HepG2 (cell line): ENCODE measurements around the gene SNAP25. TPM values are rescaled to one million over a fixed set of nuclear protein-coding genes. Genes with fewer than 3 reads are reported as not detected.

ENCODE experiments used
- CEBPG ChIP-seq: IDR thresholded peaks from 2 replicates; pipeline ENCODE4 v1.6.1; 2016
- PRPF4 ChIP-seq: fragments of 200-400 bp; formaldehyde crosslinking; IDR thresholded peaks from 2 replicates; pipeline ENCODE4 v1.6.1; 2016; ENCODE audit warnings: low read length, low read depth; ENCODE audit not compliant: poor library complexity, severe bottlenecking
- SOX13 ChIP-seq, 3 experiments: fragments of 450-650 bp in 1 of 3; sonication (generic) in 1 of 3; formaldehyde crosslinking in 1 of 3; IDR thresholded peaks in 2 of 3; conservative IDR thresholded peaks in 1 of 3; 2 replicates each; pipeline versions ENCODE4 v1.5.0 to v1.6.1; 2016 to 2020; ENCODE audit warnings: antibody characterized with exemption in 1 of 3, mild to moderate bottlenecking in 1 of 3, missing compliant biosample characterization in 1 of 3, missing genetic modification reagents in 1 of 3, moderate library complexity in 1 of 3
- polyA plus RNA-seq, 8 experiments: library from polyadenylated mRNA; depleted of rRNA in 3 of 8; stranded (reverse) in 7 of 8; unstranded in 1 of 8; fragments of >200 nt; fragmentation: Illumina TruSeq in 4 of 8; extraction: Trizol in 4 of 8; gene quantifications; 2 replicates each; pipeline versions ENCODE4 v1.2.1 to v1.2.3, GENCODE V29; 2011 to 2016; ENCODE audit warnings: low read depth in 4 of 8, missing spikeins in 1 of 8, mixed read lengths in 1 of 8; ENCODE audit not compliant: insufficient read depth in 1 of 8
- total RNA-seq, 5 experiments: library from RNA; depleted of rRNA; stranded (reverse); fragments of >200 nt; fragmentation: Illumina TruSeq; extraction: Trizol; gene quantifications; 2 replicates each; pipeline ENCODE4 v1.2.3, GENCODE V29; 2016; ENCODE audit warnings: low read depth in 1 of 5
- TF ChIP-seq, protein P1 (sequence below): sonication (generic); formaldehyde crosslinking; IDR thresholded peaks from 2 replicates; pipeline ENCODE4 v1.5.0; 2020; ENCODE audit warnings: mild to moderate bottlenecking, missing genetic modification reagents
- TF ChIP-seq, protein P2 (sequence below): sonication (generic); formaldehyde crosslinking; IDR thresholded peaks from 2 replicates; pipeline ENCODE4 v1.9.0; 2021; ENCODE audit warnings: missing genetic modification reagents, mild to moderate bottlenecking, borderline replicate concordance
- TF ChIP-seq, protein P3 (sequence below): sonication (generic); formaldehyde crosslinking; conservative IDR thresholded peaks from 2 replicates; pipeline ENCODE4 v1.4.0; 2020; ENCODE audit warnings: mild to moderate bottlenecking, missing genetic modification reagents, moderate library complexity
- TF ChIP-seq, protein P4 (sequence below): sonication (generic); formaldehyde crosslinking; IDR thresholded peaks from 2 replicates; pipeline ENCODE4 v1.9.0; 2022; ENCODE audit warnings: missing genetic modification reagents, mild to moderate bottlenecking, borderline replicate concordance
- TF ChIP-seq, protein P5 (sequence below): sonication (generic); formaldehyde crosslinking; IDR thresholded peaks from 2 replicates; pipeline ENCODE4 v1.4.0; 2020; ENCODE audit warnings: low read depth, missing genetic modification reagents
- TF ChIP-seq, protein P6 (sequence below): sonication (generic); formaldehyde crosslinking; IDR thresholded peaks from 2 replicates; pipeline ENCODE4 v1.8.0; 2022; ENCODE audit warnings: missing genetic modification reagents, low read depth, mild to moderate bottlenecking, borderline replicate concordance

SNAP25 gene
- total and polyA plus RNA-seq, 2 of the 13 experiments (the other 11 are each of a cell fraction or from before 2014, with no cell fraction given): not detected

DNA sequence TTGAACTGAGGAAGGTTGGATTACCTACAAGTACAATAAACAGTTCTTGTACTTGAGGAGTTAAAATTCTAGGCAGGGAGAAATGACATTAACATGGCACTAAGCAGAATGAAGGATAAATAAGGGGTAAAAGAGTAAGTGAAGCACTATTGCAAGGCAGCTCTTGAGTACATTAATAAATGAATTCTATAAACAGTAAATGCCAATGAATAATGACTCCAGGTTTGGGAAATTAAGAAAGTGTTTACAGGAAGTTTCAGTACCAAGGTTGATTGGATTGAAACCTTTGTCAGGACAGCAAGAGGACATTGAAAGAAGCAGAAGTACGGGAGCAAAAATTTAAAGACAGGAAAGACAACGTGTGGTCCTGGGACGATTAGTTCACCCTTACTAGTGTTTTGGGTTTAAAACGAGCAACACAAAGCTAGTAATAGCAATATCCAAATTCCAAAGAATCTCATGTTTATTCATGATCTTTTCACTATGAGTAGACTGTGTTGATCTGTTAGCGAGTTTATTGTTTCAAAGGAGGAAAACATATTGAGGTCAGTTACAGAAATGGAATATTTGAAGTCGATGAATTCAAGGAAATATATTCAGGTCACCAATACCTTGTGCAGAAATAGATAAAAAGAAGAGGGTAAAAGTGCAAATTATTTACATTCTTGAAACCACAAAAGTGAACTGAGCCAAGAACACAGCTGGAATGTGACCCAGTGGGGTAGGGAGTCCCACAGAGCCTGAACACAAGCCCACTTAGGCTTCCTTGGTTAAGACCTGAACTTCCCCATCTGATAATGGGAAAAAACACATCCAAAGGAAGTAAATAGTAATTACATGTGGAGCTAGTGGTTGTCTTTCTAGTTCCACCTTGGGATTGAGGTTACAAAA, 134.5 kb downstream of the SNAP25 start (continued):
- TF ChIP-seq, protein P1, sequence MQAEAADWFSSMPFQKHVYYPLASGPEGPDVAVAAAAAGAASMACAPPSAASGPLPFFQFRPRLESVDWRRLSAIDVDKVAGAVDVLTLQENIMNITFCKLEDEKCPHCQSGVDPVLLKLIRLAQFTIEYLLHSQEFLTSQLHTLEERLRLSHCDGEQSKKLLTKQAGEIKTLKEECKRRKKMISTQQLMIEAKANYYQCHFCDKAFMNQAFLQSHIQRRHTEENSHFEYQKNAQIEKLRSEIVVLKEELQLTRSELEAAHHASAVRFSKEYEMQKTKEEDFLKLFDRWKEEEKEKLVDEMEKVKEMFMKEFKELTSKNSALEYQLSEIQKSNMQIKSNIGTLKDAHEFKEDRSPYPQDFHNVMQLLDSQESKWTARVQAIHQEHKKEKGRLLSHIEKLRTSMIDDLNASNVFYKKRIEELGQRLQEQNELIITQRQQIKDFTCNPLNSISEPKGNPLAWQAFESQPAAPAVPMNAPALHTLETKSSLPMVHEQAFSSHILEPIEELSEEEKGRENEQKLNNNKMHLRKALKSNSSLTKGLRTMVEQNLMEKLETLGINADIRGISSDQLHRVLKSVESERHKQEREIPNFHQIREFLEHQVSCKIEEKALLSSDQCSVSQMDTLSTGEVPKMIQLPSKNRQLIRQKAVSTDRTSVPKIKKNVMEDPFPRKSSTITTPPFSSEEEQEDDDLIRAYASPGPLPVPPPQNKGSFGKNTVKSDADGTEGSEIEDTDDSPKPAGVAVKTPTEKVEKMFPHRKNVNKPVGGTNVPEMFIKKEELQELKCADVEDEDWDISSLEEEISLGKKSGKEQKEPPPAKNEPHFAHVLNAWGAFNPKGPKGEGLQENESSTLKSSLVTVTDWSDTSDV (CRISPR knock-in tag): no peak
- TF ChIP-seq CEBPG (CRISPR knock-in tag) (0 out of 2 replicates have a peak, but pooled peaks have one; percentile 7), SOX13 (IDR thresholded peaks at IDR 0.05) (no peak), SOX13 (CRISPR knock-in tag; conservative IDR thresholded peaks at IDR 0.05 in 1 of 2, IDR thresholded peaks at IDR 0.05 in 1 of 2) (peak in 1 of 2 experiments; percentile 33; a peak in 1 of 4 replicates), PRPF4 (no peak)
- TF ChIP-seq, protein P2, sequence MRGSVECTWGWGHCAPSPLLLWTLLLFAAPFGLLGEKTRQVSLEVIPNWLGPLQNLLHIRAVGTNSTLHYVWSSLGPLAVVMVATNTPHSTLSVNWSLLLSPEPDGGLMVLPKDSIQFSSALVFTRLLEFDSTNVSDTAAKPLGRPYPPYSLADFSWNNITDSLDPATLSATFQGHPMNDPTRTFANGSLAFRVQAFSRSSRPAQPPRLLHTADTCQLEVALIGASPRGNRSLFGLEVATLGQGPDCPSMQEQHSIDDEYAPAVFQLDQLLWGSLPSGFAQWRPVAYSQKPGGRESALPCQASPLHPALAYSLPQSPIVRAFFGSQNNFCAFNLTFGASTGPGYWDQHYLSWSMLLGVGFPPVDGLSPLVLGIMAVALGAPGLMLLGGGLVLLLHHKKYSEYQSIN (CRISPR knock-in tag): no peak
- TF ChIP-seq, protein P3, sequence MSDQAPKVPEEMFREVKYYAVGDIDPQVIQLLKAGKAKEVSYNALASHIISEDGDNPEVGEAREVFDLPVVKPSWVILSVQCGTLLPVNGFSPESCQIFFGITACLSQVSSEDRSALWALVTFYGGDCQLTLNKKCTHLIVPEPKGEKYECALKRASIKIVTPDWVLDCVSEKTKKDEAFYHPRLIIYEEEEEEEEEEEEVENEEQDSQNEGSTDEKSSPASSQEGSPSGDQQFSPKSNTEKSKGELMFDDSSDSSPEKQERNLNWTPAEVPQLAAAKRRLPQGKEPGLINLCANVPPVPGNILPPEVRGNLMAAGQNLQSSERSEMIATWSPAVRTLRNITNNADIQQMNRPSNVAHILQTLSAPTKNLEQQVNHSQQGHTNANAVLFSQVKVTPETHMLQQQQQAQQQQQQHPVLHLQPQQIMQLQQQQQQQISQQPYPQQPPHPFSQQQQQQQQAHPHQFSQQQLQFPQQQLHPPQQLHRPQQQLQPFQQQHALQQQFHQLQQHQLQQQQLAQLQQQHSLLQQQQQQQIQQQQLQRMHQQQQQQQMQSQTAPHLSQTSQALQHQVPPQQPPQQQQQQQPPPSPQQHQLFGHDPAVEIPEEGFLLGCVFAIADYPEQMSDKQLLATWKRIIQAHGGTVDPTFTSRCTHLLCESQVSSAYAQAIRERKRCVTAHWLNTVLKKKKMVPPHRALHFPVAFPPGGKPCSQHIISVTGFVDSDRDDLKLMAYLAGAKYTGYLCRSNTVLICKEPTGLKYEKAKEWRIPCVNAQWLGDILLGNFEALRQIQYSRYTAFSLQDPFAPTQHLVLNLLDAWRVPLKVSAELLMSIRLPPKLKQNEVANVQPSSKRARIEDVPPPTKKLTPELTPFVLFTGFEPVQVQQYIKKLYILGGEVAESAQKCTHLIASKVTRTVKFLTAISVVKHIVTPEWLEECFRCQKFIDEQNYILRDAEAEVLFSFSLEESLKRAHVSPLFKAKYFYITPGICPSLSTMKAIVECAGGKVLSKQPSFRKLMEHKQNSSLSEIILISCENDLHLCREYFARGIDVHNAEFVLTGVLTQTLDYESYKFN: 0 out of 2 replicates have a peak, but pooled peaks have one; percentile 24
- TF ChIP-seq, protein P4, sequence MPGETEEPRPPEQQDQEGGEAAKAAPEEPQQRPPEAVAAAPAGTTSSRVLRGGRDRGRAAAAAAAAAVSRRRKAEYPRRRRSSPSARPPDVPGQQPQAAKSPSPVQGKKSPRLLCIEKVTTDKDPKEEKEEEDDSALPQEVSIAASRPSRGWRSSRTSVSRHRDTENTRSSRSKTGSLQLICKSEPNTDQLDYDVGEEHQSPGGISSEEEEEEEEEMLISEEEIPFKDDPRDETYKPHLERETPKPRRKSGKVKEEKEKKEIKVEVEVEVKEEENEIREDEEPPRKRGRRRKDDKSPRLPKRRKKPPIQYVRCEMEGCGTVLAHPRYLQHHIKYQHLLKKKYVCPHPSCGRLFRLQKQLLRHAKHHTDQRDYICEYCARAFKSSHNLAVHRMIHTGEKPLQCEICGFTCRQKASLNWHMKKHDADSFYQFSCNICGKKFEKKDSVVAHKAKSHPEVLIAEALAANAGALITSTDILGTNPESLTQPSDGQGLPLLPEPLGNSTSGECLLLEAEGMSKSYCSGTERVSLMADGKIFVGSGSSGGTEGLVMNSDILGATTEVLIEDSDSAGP: no peak
- TF ChIP-seq, protein P5, sequence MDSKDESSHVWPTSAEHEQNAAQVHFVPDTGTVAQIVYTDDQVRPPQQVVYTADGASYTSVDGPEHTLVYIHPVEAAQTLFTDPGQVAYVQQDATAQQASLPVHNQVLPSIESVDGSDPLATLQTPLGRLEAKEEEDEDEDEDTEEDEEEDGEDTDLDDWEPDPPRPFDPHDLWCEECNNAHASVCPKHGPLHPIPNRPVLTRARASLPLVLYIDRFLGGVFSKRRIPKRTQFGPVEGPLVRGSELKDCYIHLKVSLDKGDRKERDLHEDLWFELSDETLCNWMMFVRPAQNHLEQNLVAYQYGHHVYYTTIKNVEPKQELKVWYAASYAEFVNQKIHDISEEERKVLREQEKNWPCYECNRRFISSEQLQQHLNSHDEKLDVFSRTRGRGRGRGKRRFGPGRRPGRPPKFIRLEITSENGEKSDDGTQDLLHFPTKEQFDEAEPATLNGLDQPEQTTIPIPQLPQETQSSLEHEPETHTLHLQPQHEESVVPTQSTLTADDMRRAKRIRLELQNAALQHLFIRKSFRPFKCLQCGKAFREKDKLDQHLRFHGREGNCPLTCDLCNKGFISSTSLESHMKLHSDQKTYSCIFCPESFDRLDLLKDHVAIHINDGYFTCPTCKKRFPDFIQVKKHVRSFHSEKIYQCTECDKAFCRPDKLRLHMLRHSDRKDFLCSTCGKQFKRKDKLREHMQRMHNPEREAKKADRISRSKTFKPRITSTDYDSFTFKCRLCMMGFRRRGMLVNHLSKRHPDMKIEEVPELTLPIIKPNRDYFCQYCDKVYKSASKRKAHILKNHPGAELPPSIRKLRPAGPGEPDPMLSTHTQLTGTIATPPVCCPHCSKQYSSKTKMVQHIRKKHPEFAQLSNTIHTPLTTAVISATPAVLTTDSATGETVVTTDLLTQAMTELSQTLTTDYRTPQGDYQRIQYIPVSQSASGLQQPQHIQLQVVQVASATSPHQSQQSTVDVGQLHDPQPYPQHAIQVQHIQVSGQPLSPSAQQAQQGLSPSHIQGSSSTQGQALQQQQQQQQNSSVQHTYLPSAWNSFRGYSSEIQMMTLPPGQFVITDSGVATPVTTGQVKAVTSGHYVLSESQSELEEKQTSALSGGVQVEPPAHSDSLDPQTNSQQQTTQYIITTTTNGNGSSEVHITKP (CRISPR knock-in tag): no peak
- TF ChIP-seq, protein P6, sequence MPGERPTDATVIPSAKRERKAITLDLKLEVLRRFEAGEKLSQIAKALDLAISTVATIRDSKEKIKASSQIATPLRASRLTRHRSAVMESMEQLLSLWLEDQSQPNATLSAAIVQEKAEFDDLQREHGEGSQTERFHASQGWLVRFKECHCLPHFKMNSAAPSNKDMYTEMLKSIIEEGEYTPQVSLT (CRISPR knock-in tag): no peak
